Right lobe of liver (tissue), 6 donors: ENCODE results near the gene CLCF1. TPM values are rescaled to one million over a fixed set of nuclear protein-coding genes. Genes with fewer than 3 reads are reported as not detected.

Experiments used
- ATAC-seq, 4 donors: fragments of 200-7000 bp; cut with Tn5 transposase; one replicate each; pipeline ENCODE4 v1.9.1; 2020; ENCODE audit warnings: mild to moderate bottlenecking in 4 of 4, moderate library complexity in 4 of 4
- DNase-seq, 3 donors: peaks; one replicate each; pipeline ENCODE4 v3.0.0-alpha.2; 2020
- H3K27ac ChIP-seq, 3 donors: fragments of 200-600 bp; one replicate each; pipeline ENCODE4 v1.8.0; 2022
- H3K27me3 ChIP-seq, 2 donors: fragments of 200-600 bp; one replicate each; pipeline ENCODE4 v1.8.0; 2022
- H3K36me3 ChIP-seq, 4 donors: fragments of 200-600 bp; sonication (generic) in 1 of 4; one replicate each; pipeline versions ENCODE4 v1.5.1 to v1.8.0; 2017 to 2022; ENCODE audit warnings: control low read depth in 1 of 4
- H3K4me1 ChIP-seq, 4 donors: fragments of 200-600 bp; sonication (generic) in 1 of 4; one replicate each; pipeline versions ENCODE4 v1.5.1 to v1.8.0; 2017 to 2022; ENCODE audit warnings: control low read depth in 1 of 4
- H3K4me3 ChIP-seq, 3 donors: fragments of 200-600 bp; one replicate each; pipeline ENCODE4 v1.8.0; 2022
- H3K9me3 ChIP-seq, 4 donors: fragments of 200-600 bp; sonication (generic) in 1 of 4; one replicate each; pipeline versions ENCODE4 v1.5.1 to v1.8.0; 2017 to 2022; ENCODE audit warnings: control low read depth in 1 of 4
- CTCF ChIP-seq, 4 donors: fragments of 200-600 bp in 3 of 4; fragments of 450-650 bp in 1 of 4; IDR thresholded peaks; one replicate each; pipeline versions ENCODE4 v1.5.1 to v1.8.0; 2016 to 2022; ENCODE audit warnings: antibody characterized with exemption in 4 of 4, mild to moderate bottlenecking in 2 of 4
- POLR2A ChIP-seq: fragments of 450-650 bp; IDR thresholded peaks from one replicate; pipeline ENCODE4 v1.6.1; 2017; ENCODE audit warnings: antibody characterized with exemption, mild to moderate bottlenecking
- WGBS: methylation state at CpG from one replicate; pipeline ENCODE4 v1.1.6; 2018; ENCODE audit warnings: low coverage, low lambda C conversion rate; ENCODE audit not compliant: insufficient coverage; ENCODE audit errors: missing lambda C conversion rate; 5-methylcytosine and 5-hydroxymethylcytosine counted together
- intact Hi-C, 2 donors: fragments of 100-400 bp; cut with DNase I; formaldehyde crosslinking; loops; one replicate each; pipeline versions ENCODE4 v1.11.2 to v1.14.1; 2022
- total RNA-seq, 6 experiments: library from RNA; depleted of rRNA in 2 of 6; stranded (reverse); fragments of >200 nt in 2 of 6; fragmentation: NEBNext Ultra II Directional in 3 of 6; extraction: Animal tissue kit (Norgen Biotek cat#: 25700) in 3 of 6; gene quantifications; one replicate each; pipeline versions ENCODE4 v1.1.0 to v1.2.4, GENCODE V29; 2016 to 2023
- donor health status: DM: no; HTN: yes; CAD: no.
- donor health status: DM: no; HTN: no; CAD: no.
- donor health status: DM: no; HTN: no; CAD: no.
- donor health status: DM: no; HTN: yes; CAD: no.
- donor health status: DM: no; HTN: yes; CAD: no.

The CLCF1 gene
- total RNA-seq, 6 experiments from 2014 or later = 0.44 to 3.8 (median 1.3) TPM

- Histone ChIP-seq H3K4me1 (peaks cover 0 to 9% (median 0%) of the 10 kb centered on the region in 4 donors), H3K27me3 (no peaks in the 10 kb centered on the region), H3K4me3 (no peak overlapping the region), H3K27ac (no peak overlapping the region), H3K9me3 (no peaks in the 10 kb centered on the region), H3K36me3 (no peaks in the 10 kb centered on the region)
- ATAC-seq (no peak), DNase-seq (no peak)
- TF ChIP-seq POLR2A = no peak
- no peak for TF ChIP-seq CTCF (IDR thresholded peaks at IDR 0.05)
- intact Hi-C loops = no loop called here
- WGBS = 29% methylated on average over 4 of the region's 7 CpGs
Measured at GRCh38 chr11:67411785-67412152, 38.4 kb upstream of the CLCF1 start.

- Histone ChIP-seq H3K27ac (no peak overlapping the region), H3K9me3 (no peaks in the 10 kb centered on the region), H3K4me1 (peaks cover 0 to 9% (median 0%) of the 10 kb centered on the region in 4 donors), H3K4me3 (no peak overlapping the region), H3K36me3 (no peaks in the 10 kb centered on the region), H3K27me3 (no peaks in the 10 kb centered on the region)
- TF ChIP-seq CTCF (IDR thresholded peaks at IDR 0.05) (no peak), POLR2A (no peak)
- WGBS = 56% methylated on average over 3 of the region's 17 CpGs
- ATAC-seq = no peak
- DNase-seq = no peak
- intact Hi-C loops = no loop called here
Measured at GRCh38 chr11:67410984-67411784, 37.8 kb upstream of the CLCF1 start.

GRCh38 chr11:67410369-67410831 is 37.0 kb upstream of the CLCF1 start:
- no peak overlapping the region for H3K4me3 ChIP-seq
- no peaks in the 10 kb centered on the region for H3K9me3 ChIP-seq
- no peak overlapping the region for H3K27ac ChIP-seq
- H3K36me3 ChIP-seq = no peaks in the 10 kb centered on the region
- no peaks in the 10 kb centered on the region for H3K27me3 ChIP-seq
- peak in 1 of 3 donors; percentile 19 for DNase-seq
- intact Hi-C loops = no loop called here
- no peak for ATAC-seq
- WGBS = 50% methylated on average over 7 of the region's 15 CpGs
- TF ChIP-seq POLR2A = no peak
- no peak for TF ChIP-seq CTCF (IDR thresholded peaks at IDR 0.05)
- peaks cover 0 to 5% (median 0%) of the 10 kb centered on the region in 4 donors for H3K4me1 ChIP-seq

GRCh38 chr11:67409781-67410368 is 36.5 kb upstream of the CLCF1 start:
- no peak overlapping the region for H3K4me3 ChIP-seq
- no peaks in the 10 kb centered on the region for H3K36me3 ChIP-seq
- H3K9me3 ChIP-seq = no peaks in the 10 kb centered on the region
- H3K27ac ChIP-seq = no peak overlapping the region
- H3K27me3 ChIP-seq = no peaks in the 10 kb centered on the region
- no peak for TF ChIP-seq POLR2A
- no peak for TF ChIP-seq CTCF (IDR thresholded peaks at IDR 0.05)
- H3K4me1 ChIP-seq = no peaks in the 10 kb centered on the region
- peak; percentile 4 to 26 (median 11) for ATAC-seq
- intact Hi-C loops = no loop called here
- 25% methylated on average over 2 of the region's 13 CpGs for WGBS
- DNase-seq = no peak
